HepG2 (cell line): ENCODE data around the gene HEPHL1. TPM values are rescaled to one million over a fixed set of nuclear protein-coding genes. Genes with fewer than 3 reads are reported as not detected.

Experiments used
- ATAC-seq: fragments of 200-7000 bp; cut with Tn5 transposase; 3 replicates; pipeline ENCODE4 v1.9.1; 2020; ENCODE audit warnings: mild to moderate bottlenecking, moderate library complexity
- BruUV-seq: library from RNA; stranded (reverse); fragments of 400-500 nt; replicated peaks from 2 replicates; lab custom pipeline; 2021; lab: Mats Ljungman, UMichigan
- CTCF ChIA-PET: fragments of 300-600 bp; formaldehyde crosslinking; extraction: SDS; loops from one replicate; lab custom pipeline; 2021; ENCODE audit warnings: low total read pairs, inconsistent platforms, low intra/inter-chr PET ratio; lab: Yijun Ruan, JAX
- POLR2A ChIA-PET: fragments of 350-600 bp; sonication (Branson Sonifier 250); formaldehyde crosslinking; loops from one replicate; lab custom pipeline; 2020; ENCODE audit warnings: antibody characterized with exemption, inconsistent platforms; lab: Yijun Ruan, JAX
- DNase-seq: peaks from one replicate; pipeline ENCODE4 v3.0.0-alpha.2; 2015; ENCODE audit warnings: low spot score
- FAIRE-seq: peaks from 3 replicates; lab custom pipeline; 2011; peaks lifted over from hg19 to GRCh38; lab: Jason Lieb, UNC
- H2AFZ ChIP-seq: one replicate; pipeline ENCODE4 v1.6.1; 2011; ENCODE audit warnings: low read length, inconsistent platforms
- H3K27ac ChIP-seq: fragments of 300-600 bp; 3 replicates; pipeline ENCODE4 v1.8.0; 2011; ENCODE audit warnings: mixed run types, mild to moderate bottlenecking, mixed read lengths, low read length, inconsistent platforms; ENCODE audit not compliant: insufficient read depth; ENCODE audit errors: extremely low read length
- H3K27me3 ChIP-seq, 2 experiments: fragments of 200-600 bp in 1 of 2; 2 replicates in 1 of 2; 3 replicates in 1 of 2; pipeline versions ENCODE4 v1.6.0 to v1.8.0; 2011; ENCODE audit warnings: low read length in 2 of 2, mild to moderate bottlenecking in 2 of 2, moderate library complexity in 2 of 2, inconsistent platforms in 1 of 2; ENCODE audit not compliant: insufficient read depth in 2 of 2, control insufficient read depth in 1 of 2
- H3K36me3 ChIP-seq, 2 experiments: fragments of 200-600 bp in 1 of 2; replicated peaks in 1 of 2; 2 replicates in 1 of 2; 3 replicates in 1 of 2; pipeline versions ENCODE4 v1.5.1 to v1.8.0; 2011; ENCODE audit warnings: low read length in 2 of 2, inconsistent platforms in 1 of 2; ENCODE audit not compliant: insufficient read depth in 2 of 2, control insufficient read depth in 1 of 2
- H3K4me1 ChIP-seq: 2 replicates; pipeline ENCODE4 v1.5.1; 2012; ENCODE audit warnings: low read length, inconsistent platforms; ENCODE audit not compliant: insufficient read depth
- H3K4me2 ChIP-seq: 2 replicates; pipeline ENCODE4 v1.6.0; 2011; ENCODE audit warnings: low read depth, low read length, inconsistent platforms
- H3K4me3 ChIP-seq, 3 experiments: fragments of 200-600 bp in 1 of 3; sonication (generic), shearing (Covaris generic) in 1 of 3; replicated peaks in 1 of 3; 2 replicates each; pipeline ENCODE4 v1.5.1; 2011 to 2016; ENCODE audit warnings: low read length in 3 of 3, inconsistent platforms in 2 of 3, low read depth in 2 of 3, mild to moderate bottlenecking in 2 of 3, control low read depth in 1 of 3, mixed read lengths in 1 of 3; ENCODE audit not compliant: insufficient read depth in 1 of 3
- H3K79me2 ChIP-seq: one replicate; pipeline ENCODE4 v1.6.1; 2011; ENCODE audit warnings: low read length, inconsistent platforms; ENCODE audit not compliant: insufficient read depth
- H3K9ac ChIP-seq: 2 replicates; pipeline ENCODE4 v1.6.0; 2011; ENCODE audit warnings: mild to moderate bottlenecking, low read depth, low read length, inconsistent platforms; ENCODE audit not compliant: insufficient read depth
- H3K9me3 ChIP-seq: 2 replicates; pipeline ENCODE4 v1.5.1; 2012; ENCODE audit warnings: mild to moderate bottlenecking, low read length
- H4K20me1 ChIP-seq: 2 replicates; pipeline ENCODE4 v1.6.0; 2011; ENCODE audit warnings: inconsistent platforms, mild to moderate bottlenecking, low read length, moderate library complexity; ENCODE audit not compliant: insufficient read depth
- ATRX ChIP-seq: sonication (generic); formaldehyde crosslinking; IDR thresholded peaks from 2 replicates; pipeline ENCODE4 v1.4.0; 2020; ENCODE audit warnings: missing genetic modification reagents, borderline replicate concordance
- CAMTA2 ChIP-seq: sonication (generic); formaldehyde crosslinking; IDR thresholded peaks from 2 replicates; pipeline ENCODE4 v1.4.0; 2020; ENCODE audit warnings: mild to moderate bottlenecking, missing genetic modification reagents, borderline replicate concordance
- DPF2 ChIP-seq: sonication (generic); formaldehyde crosslinking; IDR thresholded peaks from 2 replicates; pipeline ENCODE4 v1.4.0; 2020; ENCODE audit warnings: mild to moderate bottlenecking, low read depth, missing genetic modification reagents, borderline replicate concordance
- FIP1L1 ChIP-seq: fragments of 200-400 bp; formaldehyde crosslinking; IDR thresholded peaks from 2 replicates; pipeline ENCODE4 v1.6.1; 2018; ENCODE audit warnings: low read depth, mild to moderate bottlenecking, low read length, moderate library complexity, borderline replicate concordance; ENCODE audit not compliant: insufficient read depth
- GMEB1 ChIP-seq: sonication (generic); formaldehyde crosslinking; IDR thresholded peaks from 2 replicates; pipeline ENCODE4 v1.5.1; 2020; ENCODE audit warnings: missing genetic modification reagents, mild to moderate bottlenecking, borderline replicate concordance
- HINFP ChIP-seq: sonication (generic); formaldehyde crosslinking; IDR thresholded peaks from 2 replicates; pipeline ENCODE4 v1.4.0; 2020; ENCODE audit warnings: low read depth, mild to moderate bottlenecking, missing genetic modification reagents
- MTF1 ChIP-seq: sonication (generic); formaldehyde crosslinking; IDR thresholded peaks from 2 replicates; pipeline ENCODE4 v1.5.0; 2020; ENCODE audit warnings: missing genetic modification reagents
- NCOA1 ChIP-seq: sonication (generic); formaldehyde crosslinking; IDR thresholded peaks from 2 replicates; pipeline ENCODE4 v1.9.0; 2021; ENCODE audit warnings: missing genetic modification reagents
- NCOA5 ChIP-seq: sonication (generic); formaldehyde crosslinking; IDR thresholded peaks from 2 replicates; pipeline ENCODE4 v1.4.0; 2020; ENCODE audit warnings: missing genetic modification reagents
- SMARCC2 ChIP-seq: fragments of 450-650 bp; IDR thresholded peaks from 2 replicates; pipeline ENCODE4 v1.6.1; 2017; ENCODE audit warnings: antibody characterized with exemption, mild to moderate bottlenecking
- TAF1 ChIP-seq: sonication (generic); formaldehyde crosslinking; IDR thresholded peaks from 2 replicates; pipeline ENCODE4 v1.4.0; 2020; ENCODE audit warnings: missing genetic modification reagents
- TEF ChIP-seq: sonication (generic); formaldehyde crosslinking; IDR thresholded peaks from 2 replicates; pipeline ENCODE4 v1.5.0; 2020; ENCODE audit warnings: missing genetic modification reagents
- TOE1 ChIP-seq: sonication (generic); formaldehyde crosslinking; IDR thresholded peaks from 2 replicates; pipeline ENCODE4 v1.4.0; 2020; ENCODE audit warnings: mild to moderate bottlenecking, missing genetic modification reagents
- TOPORS ChIP-seq: sonication (generic); formaldehyde crosslinking; IDR thresholded peaks from 2 replicates; pipeline ENCODE4 v1.8.0; 2023; ENCODE audit warnings: mild to moderate bottlenecking, missing genetic modification reagents
- ZFP36L1 ChIP-seq: sonication (generic); formaldehyde crosslinking; IDR thresholded peaks from 2 replicates; pipeline ENCODE4 v1.8.0; 2022; ENCODE audit warnings: mild to moderate bottlenecking, missing genetic modification reagents, moderate library complexity
- ZNF879 ChIP-seq: sonication (generic); formaldehyde crosslinking; IDR thresholded peaks from 2 replicates; pipeline ENCODE4 v1.8.1; 2023; ENCODE audit warnings: missing genetic modification reagents
- WGBS: methylation state at CpG from one replicate; pipeline ENCODE4 v1.1.6; 2017; ENCODE audit warnings: low lambda C conversion rate; 5-methylcytosine and 5-hydroxymethylcytosine counted together
- in situ Hi-C: cut with HindIII; loops from 2 replicates; pipeline ENCODE4 v1.10.0; 2017; ENCODE audit warnings: low pct_unique_long_range_greater_than_20kb; ENCODE audit not compliant: extremely low pct_ligation_motif_present
- intact Hi-C: fragments of 100-400 bp; cut with micrococcal nuclease; formaldehyde crosslinking; loops from one replicate; pipeline ENCODE4 v1.10.0; 2022; ENCODE audit not compliant: unreplicated experiment
- polyA plus RNA-seq, 8 experiments: library from polyadenylated mRNA; depleted of rRNA in 3 of 8; stranded (reverse) in 7 of 8; unstranded in 1 of 8; fragments of >200 nt; fragmentation: Illumina TruSeq in 4 of 8; extraction: Trizol in 4 of 8; gene quantifications; 2 replicates each; pipeline versions ENCODE4 v1.2.1 to v1.2.3, GENCODE V29; 2011 to 2016; ENCODE audit warnings: low read depth in 4 of 8, missing spikeins in 1 of 8, mixed read lengths in 1 of 8; ENCODE audit not compliant: insufficient read depth in 1 of 8
- total RNA-seq, 5 experiments: library from RNA; depleted of rRNA; stranded (reverse); fragments of >200 nt; fragmentation: Illumina TruSeq; extraction: Trizol; gene quantifications; 2 replicates each; pipeline ENCODE4 v1.2.3, GENCODE V29; 2016; ENCODE audit warnings: low read depth in 1 of 5
- TF ChIP-seq, protein P1 (sequence below): sonication (generic); formaldehyde crosslinking; IDR thresholded peaks from 2 replicates; pipeline ENCODE4 v1.4.0; 2020; ENCODE audit warnings: missing genetic modification reagents, borderline replicate concordance
- TF ChIP-seq, protein P2 (sequence below): sonication (generic); formaldehyde crosslinking; IDR thresholded peaks from 2 replicates; pipeline ENCODE4 v1.8.0; 2022; ENCODE audit warnings: mild to moderate bottlenecking, missing genetic modification reagents

The HEPHL1 gene
- total and polyA plus RNA-seq, 2 of the 13 experiments (the other 11 are each of a cell fraction or from before 2014, with no cell fraction given): 0.04 to 0.05 TPM

GRCh38 chr11:93997741-93998140 is 23.4 kb upstream of the HEPHL1 start:
- CTCF ChIA-PET: no interaction called here
- intact Hi-C loops (no loop called here), in situ Hi-C loops (no loop called here)
- H4K20me1 ChIP-seq: no peaks in the 10 kb centered on the region
- ATAC-seq (no peak), FAIRE-seq (no peak), DNase-seq (no peak)
- no peaks in the 10 kb centered on the region for H3K27me3 ChIP-seq
- no peak overlapping the region for H3K9ac ChIP-seq
- H3K36me3 ChIP-seq: no peaks in the 10 kb centered on the region
- no peak overlapping the region for H3K4me3 ChIP-seq
- H2AFZ ChIP-seq: no peak overlapping the region
- WGBS: 30% methylated on average over 3 of the region's 3 CpGs
- POLR2A ChIA-PET: no interaction called here
- TF ChIP-seq TAF1 (no peak), NCOA1 (CRISPR knock-in tag) (no peak), ATRX (CRISPR knock-in tag) (no peak), GMEB1 (no peak), NCOA5 (no peak), CAMTA2 (CRISPR knock-in tag) (no peak), MTF1 (no peak), ZFP36L1 (CRISPR knock-in tag) (no peak), TOPORS (no peak), HINFP (CRISPR knock-in tag) (no peak), DPF2 (CRISPR knock-in tag) (no peak), FIP1L1 (no peak), TEF (no peak), ZNF879 (CRISPR knock-in tag) (no peak), TOE1 (CRISPR knock-in tag) (no peak), SMARCC2 (no peak)
- TF ChIP-seq, protein P1, sequence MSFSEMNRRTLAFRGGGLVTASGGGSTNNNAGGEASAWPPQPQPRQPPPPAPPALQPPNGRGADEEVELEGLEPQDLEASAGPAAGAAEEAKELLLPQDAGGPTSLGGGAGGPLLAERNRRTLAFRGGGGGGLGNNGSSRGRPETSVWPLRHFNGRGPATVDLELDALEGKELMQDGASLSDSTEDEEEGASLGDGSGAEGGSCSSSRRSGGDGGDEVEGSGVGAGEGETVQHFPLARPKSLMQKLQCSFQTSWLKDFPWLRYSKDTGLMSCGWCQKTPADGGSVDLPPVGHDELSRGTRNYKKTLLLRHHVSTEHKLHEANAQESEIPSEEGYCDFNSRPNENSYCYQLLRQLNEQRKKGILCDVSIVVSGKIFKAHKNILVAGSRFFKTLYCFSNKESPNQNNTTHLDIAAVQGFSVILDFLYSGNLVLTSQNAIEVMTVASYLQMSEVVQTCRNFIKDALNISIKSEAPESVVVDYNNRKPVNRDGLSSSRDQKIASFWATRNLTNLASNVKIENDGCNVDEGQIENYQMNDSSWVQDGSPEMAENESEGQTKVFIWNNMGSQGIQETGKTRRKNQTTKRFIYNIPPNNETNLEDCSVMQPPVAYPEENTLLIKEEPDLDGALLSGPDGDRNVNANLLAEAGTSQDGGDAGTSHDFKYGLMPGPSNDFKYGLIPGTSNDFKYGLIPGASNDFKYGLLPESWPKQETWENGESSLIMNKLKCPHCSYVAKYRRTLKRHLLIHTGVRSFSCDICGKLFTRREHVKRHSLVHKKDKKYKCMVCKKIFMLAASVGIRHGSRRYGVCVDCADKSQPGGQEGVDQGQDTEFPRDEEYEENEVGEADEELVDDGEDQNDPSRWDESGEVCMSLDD (CRISPR knock-in tag): no peak
- TF ChIP-seq, protein P2, sequence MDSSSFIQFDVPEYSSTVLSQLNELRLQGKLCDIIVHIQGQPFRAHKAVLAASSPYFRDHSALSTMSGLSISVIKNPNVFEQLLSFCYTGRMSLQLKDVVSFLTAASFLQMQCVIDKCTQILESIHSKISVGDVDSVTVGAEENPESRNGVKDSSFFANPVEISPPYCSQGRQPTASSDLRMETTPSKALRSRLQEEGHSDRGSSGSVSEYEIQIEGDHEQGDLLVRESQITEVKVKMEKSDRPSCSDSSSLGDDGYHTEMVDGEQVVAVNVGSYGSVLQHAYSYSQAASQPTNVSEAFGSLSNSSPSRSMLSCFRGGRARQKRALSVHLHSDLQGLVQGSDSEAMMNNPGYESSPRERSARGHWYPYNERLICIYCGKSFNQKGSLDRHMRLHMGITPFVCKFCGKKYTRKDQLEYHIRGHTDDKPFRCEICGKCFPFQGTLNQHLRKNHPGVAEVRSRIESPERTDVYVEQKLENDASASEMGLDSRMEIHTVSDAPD (CRISPR knock-in tag): no peak
- peaks cover 12% of the 10 kb centered on the region for H3K9me3 ChIP-seq
- BruUV-seq: no TSS peak
- no peaks in the 10 kb centered on the region for H3K79me2 ChIP-seq
- no peak overlapping the region for H3K27ac ChIP-seq
- H3K4me1 ChIP-seq: no peaks in the 10 kb centered on the region
- no peak overlapping the region for H3K4me2 ChIP-seq
